Activated CD8-positive, alpha-beta memory T cell treated with anti-CD3 and anti-CD28 coated beads, Interleukin-2, amount 50 U/mL, for 4 hours (primary cell): Measurements from ENCODE around the gene NMRK2.
"Not testable (repeated sequence)": the region's sequence is repeated elsewhere in the genome, so short reads cannot be mapped to it uniquely, and the experiment has no call there.

Experiments
- DNase-seq: peaks from one replicate; pipeline ENCODE4 v3.0.0-alpha.2; 2020

NMRK2 gene

DNA sequence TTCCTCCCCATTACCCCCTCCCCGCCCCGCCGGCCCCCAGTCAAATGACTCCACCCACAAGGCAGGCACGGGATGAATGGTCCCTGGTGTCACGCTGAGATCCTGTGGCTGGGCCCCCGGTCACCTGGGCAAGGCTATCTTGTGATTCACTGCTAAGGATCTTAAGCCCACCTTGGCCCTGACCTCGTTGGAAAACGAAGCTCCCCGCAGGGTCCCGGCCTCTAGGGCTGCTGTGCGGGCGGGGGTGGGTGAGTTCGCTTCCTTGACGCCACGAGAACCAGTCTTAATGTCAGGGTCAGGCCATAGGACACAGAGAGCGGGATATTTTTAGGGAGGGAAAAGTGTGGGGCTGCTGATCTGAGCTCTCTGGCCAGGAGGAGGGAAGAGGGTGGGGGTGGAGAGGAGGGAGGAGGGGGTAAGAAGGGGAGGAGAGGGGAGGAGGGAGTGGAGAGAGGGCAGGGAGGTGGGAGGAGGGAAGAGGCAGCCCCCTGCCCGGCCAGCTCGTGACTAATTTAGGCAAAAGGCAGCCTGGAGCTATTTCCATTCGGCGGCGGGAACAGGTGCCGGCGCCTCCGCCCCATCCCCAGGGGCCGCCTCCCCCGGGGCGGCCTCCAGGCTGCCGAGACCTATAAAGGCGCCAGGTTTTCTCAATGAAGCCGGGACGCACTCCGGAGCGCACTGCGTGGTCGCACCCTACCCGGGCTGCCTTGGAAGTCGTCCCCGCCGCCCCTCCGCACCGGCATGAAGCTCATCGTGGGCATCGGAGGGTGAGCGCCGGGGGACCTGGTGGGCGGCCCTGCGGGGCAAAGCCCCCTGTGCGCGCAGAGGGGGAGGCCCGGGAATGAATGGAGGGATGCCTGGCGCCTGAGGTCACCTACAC, at the start of gene NMRK2:
TSS of gene NMRK2 (plus strand) at position 139 of the 880 bp plus-strand sequence. CDS start at position 742, 603 bp downstream.
- no peak for DNase-seq

DNA sequence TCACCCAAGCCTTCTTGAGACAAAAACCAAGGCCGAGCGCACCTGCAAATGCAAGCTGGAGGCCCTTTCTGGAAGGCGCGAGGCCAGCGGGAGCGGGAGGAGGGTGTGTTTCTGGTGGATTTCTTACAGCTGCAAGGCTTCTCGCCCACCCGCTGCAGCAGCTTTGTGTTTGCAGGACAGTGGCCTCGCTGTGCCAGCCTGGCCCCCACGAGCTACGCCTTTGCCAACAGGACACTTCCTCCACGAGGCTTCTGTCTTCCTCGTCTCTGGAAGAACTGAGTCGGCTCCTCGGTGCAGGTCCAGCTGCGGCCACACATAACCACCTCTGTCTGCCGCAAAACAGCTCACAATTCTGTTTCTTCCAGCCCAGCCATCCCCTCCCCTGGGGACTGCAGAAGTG, 42.3 kb upstream of the NMRK2 start:
- no peak for DNase-seq

- DNase-seq = no peak
Observed at GRCh38 chr19:3893509-3894179, 39.2 kb upstream of the NMRK2 start.

DNA sequence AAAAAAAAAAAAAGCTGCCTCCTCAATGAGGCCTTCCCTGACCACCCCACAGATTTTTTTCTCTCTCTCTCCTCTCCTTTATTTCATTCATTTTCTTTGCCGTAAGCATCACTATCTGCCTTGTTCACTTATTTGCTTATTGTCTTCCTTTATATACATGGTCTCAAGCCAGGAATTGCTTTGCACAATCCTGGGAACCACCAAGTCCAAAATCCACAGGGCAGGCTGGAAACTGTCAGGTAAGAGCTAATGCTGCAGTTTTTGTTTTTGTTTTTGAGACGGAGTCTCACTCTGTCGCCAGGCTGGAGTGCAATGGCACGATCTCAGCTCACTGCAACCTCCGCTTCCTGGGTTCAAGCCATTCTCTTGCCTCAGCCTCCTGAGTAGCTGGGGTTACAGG, 37.9 kb upstream of the NMRK2 start:
- not testable (repeated sequence) for DNase-seq

GRCh38 chr19:3895788-3896187, 37.1 kb upstream of the NMRK2 start:
- DNase-seq = no peak

DNA sequence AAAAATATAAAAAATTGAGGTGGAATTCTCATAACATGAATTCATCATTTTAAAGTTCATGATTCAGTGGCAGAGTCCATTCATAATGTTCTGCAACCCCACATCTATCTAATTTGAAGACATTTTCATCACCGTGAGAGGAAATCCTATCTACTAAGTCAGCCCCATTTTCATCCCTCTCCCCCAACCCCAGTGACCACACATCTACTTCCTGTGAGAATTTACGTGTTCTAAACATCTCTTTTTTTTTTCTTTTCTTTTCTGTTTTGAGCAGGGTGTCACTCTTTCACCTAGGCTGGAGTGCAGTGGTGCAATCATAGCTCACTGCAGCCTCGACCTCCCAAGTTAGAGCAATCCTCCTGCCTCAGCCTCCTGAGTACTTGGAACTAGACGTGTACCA, 34.9 kb upstream of the NMRK2 start:
- DNase-seq = no peak

- no peak for DNase-seq
Observed at GRCh38 chr19:3898426-3898825, 34.4 kb upstream of the NMRK2 start.

- no peak for DNase-seq
Observed at GRCh38 chr19:3899531-3900294, 33.2 kb upstream of the NMRK2 start.

DNA sequence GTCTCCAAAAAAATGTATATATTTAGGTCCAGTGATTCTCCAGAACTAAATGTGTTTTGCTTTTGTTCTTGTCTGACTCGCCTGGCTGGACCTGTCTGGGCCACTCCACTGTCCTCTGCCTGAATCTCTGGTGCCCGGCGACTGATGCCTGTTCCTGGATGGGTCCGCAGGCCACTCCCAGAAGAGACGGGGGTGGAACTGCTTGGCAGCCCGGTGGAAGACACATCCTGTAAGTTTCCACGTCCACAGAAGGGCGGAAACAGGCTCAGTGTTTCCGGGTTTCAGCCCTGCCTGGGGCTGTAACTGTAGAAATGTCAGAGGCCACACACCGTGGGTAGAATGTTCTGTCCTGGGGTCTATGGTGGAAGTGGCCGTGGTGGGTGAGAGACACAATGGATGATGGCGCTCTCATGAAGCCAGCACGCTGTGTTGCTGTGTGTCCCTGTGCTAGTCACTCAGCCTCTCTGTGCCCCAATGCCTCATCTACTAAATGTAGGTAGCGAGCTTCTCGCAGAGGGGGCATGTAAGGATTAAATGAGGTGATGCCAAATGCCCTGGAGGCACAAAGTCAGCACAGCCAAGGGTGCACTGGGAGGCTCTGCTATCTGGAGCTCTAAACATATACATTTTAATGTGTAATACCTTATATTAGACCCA, 30.4 kb upstream of the NMRK2 start:
- no peak for DNase-seq

DNA sequence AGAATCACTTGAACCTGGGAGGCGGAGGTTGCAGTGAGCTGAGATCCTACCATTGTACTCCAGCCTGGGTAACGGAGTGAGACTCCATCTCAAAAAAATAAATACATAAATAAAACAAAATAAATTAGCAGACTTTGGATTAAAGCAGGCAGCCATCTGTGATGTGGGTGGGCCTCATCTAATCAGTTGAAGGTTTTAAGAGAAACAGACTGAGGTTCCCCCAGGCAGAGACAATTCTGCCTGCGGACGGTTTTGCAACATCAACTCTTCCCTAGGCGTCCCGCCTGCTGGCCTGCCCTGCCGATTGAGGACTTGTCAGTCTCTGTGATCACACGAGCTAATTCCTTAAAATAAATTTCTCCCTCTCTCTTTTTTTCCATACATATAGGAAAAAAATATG, 28.6 kb upstream of the NMRK2 start:
- no peak for DNase-seq

DNA sequence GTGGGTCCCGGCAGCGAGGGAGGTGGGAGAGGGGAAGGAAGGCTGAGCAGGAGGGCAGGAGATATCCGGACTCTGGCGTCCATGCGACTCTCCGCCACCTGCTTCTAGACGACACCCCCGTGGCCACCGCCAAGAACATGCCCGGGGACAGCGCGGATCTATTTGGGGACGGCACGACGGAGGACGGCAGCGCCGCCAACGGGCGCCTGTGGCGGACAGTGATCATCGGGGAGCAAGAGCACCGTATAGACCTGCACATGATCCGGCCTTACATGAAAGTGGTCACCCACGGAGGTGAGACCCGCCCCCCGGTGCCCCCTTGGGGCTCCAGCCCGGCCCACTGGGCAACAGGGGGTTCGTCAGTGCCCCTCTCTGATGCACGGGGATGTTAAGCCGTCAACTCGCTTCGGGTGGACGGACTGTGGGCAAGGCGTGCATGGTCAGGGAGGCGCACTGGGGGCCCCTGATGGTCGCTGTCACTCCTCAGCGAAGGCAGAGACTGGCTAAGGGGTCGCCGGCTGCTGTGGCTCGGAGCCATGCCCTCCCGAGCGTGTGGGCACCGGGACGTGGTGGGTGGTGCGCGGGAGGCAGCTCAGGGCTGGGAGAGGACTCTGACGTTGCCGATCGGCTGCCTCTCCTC, 25.1 kb upstream of the NMRK2 start:
- DNase-seq = no peak

DNA sequence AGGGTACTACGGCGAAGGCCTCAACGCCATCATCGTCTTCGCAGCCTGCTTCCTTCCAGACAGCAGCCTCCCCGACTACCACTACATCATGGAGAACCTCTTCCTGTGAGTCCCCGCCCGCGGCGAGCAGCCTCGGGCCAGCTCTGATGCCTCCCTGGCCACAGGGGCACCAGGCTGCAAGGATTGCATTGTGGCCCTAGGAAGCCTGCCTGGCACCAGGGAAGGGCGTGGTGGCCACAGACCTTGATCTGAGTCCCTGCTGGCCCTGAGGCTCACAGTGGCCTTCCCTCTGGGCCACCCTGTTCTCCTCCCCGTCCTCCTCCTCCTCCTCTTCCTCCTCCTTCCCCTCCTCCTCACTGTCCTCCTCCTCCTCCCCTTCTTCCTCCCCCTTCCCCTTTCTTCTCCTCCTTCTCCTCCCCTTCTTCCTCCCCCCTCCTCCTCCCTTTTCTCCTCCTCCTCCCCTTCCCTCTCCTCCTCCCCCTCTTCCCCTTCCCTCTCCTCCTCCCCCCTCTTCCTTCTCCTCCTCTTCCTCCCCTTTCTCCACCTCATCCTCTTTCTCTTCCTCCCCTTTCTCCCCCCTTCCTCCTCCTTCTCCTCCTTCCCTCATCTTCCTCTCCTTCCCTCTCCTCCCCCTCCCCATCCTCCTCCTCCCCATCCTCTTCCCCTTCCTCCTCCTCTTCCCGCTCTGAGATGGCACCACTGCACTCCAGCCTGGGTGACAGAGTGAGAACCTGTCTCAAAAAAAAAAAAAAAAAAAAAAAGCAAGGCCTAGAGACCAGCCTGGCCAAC, 24.4 kb upstream of the NMRK2 start:
- no peak for DNase-seq

GRCh38 chr19:3910105-3910504, 22.8 kb upstream of the NMRK2 start:
- DNase-seq = no peak

DNA sequence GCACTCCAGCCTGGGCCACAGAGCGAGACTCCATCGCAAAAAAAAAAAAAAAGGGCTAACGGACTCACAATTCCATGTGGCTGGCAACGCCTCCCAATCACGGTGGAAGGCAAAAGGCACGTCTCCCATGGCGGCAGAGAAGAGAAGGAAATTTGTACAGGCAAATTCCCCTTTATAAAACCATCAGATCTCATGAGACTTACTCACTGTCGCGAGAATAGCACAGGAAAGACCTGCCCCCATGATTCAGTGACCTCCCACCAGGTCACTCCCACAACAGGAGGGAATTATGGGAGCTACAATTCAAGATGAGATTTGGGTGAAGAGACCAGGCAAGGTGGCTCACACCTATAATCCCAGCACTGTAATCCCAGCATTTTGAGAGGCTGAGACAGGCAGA, 18.7 kb upstream of the NMRK2 start:
- no peak for DNase-seq

GRCh38 chr19:3916033-3916432, 16.8 kb upstream of the NMRK2 start:
- DNase-seq = no peak

DNA sequence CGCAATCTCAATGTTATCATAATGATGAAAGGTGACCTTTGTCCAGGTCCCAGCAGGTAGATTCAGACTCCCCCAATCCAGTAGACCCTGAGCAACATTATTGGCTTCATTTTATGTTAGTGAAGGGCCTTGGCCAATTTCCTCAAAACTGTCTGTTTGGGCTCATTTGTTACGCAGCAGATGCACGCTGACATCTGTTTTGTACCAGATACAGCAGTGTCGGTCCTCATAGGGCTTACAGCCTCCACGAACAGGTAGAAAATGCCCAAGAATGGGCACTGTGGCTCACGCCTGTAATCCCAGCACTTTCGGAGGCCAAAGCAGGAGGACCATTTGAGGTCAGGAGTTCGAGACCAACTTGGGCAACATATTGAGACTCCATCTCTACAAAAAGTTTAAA, 13.1 kb upstream of the NMRK2 start:
- no peak for DNase-seq

DNA sequence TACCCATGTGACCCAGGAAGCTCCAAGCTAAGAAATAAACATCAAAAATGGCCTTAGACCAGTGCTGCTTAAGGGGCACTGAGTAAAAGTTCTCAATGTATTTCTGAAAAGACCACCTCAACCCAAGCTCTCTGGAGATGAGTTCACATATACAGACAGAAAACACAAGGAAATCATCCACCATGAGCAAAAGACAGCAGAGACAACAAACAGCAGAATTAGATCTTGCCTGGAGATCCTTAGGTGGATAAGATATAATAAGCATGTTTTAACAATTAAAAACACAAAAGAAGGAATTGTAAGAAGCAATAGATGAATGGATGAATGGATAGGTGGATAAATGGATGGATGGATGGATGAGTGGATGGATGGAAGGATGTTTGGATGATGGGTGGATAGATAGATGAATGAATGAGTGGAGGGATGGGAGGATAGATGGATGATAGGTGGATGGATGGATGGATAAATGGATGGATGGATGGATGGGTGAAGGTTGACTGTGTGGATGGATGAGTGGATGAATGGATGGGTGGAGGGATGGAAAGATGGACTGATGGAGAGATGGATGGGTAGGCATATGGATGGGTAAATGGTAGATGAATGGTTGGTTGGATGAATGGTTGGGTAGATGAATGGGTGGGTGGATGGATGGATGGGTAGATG, 9.6 kb upstream of the NMRK2 start:
- DNase-seq = no peak

DNA sequence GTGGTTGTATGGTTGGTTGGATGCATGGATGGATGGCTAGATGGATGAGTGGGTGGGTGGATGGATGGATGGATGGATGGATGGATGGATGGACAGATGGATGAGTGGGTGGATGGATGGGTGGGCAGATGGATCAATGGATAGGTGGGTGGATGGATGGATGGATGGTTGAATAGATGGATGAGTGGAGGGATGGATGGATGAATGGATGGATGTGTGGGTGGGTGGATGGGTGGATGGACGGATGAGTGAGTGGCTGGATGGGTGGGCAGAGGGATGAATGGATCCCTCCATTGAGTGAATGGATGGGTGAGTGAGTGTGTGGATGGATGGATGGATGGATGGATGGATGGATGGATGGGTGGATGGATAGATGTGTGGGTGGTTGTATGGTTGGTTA, 9.0 kb upstream of the NMRK2 start:
- DNase-seq = no peak

DNA sequence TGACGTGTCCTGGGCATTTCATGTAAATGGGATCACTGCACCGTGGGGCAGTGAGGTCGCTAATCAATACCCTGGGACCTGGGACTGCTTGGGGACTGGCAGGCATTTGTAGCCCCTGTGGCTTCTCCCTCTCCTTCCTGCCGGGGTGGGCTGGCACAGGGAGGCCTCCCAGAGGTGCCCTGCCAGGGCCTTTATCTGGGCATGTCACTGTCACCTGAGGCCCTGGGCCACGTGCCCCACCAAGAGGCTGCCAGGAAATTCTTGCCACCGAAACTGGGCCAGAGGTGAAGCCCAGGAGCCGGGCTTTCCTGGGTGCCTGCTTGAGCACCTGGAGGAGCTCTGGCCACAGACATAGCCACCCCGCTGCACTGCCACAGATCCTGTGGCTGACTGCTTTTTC, 1.8 kb upstream of the NMRK2 start:
- DNase-seq = no peak

DNA sequence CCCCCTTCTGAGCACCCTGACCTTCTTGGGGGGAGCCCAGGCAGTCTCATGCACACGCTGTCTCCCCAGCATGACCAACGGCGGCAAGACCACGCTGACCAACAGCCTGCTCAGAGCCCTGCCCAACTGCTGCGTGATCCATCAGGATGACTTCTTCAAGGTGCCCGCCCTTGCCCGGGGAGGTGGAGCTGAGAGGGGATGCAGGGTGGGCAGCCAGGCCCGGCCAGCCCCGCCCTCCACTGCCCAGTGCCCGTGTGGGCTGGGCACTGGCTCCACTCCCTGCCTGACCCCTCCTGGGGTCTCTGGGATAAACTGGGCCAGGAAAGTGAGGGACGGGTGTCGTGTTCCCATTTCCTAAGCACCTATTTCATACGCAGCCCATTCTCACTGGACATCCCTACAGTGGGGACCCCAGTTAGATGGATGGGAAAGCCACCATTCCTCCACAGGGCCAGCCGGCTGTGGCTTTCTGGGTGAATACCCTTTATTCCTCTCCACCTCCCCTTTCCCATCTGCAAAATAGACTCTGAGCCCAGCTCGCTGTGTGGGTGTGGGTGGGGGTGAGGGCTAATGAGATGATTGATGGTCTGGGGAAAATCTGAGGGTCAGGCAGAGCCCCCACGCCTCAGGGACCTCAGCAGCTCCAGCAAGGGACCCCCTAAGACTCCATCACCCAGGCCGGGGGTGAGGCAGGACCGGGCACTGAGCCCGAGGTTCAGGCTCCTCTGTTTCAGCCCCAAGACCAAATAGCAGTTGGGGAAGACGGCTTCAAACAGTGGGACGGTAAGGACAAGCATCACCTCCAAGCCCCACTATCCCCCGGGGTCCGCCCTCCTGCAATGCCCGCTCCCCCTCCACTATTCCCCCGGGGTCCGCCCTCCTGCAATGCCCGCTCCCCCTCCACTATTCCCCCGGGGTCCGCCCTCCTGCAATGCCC, 3.9 kb downstream of the NMRK2 start:
- DNase-seq = no peak
